CD4-positive, alpha-beta T cell (primary cell): ENCODE results near the gene SGTA. TPM values are rescaled to one million over a fixed set of nuclear protein-coding genes. Genes with fewer than 3 reads are reported as not detected.

Experiments
- ATAC-seq: fragments of 200-7000 bp; cut with Tn5 transposase; one replicate; pipeline ENCODE4 v1.10.0; 2022; ENCODE audit warnings: mild to moderate bottlenecking; ENCODE audit not compliant: poor library complexity
- CTCF ChIA-PET: fragments of 350-600 bp; sonication (Branson Sonifier 250); formaldehyde crosslinking; loops from one replicate; lab custom pipeline; 2021; ENCODE audit warnings: antibody characterized with exemption, inconsistent platforms; lab: Charles Lee
- POLR2A ChIA-PET: fragments of 350-600 bp; sonication (Branson Sonifier 250); formaldehyde crosslinking; loops from one replicate; lab custom pipeline; 2021; ENCODE audit warnings: antibody characterized with exemption, inconsistent platforms; lab: Charles Lee
- DNase-seq, 14 experiments: peaks; one replicate each; pipeline ENCODE4 v3.0.0-alpha.2; 2013 to 2020; ENCODE audit warnings: mixed read lengths in 2 of 14
- H3K27ac ChIP-seq, 2 donors: one replicate each; pipeline versions ENCODE4 v1.5.1 to v1.7.0; 2013; ENCODE audit warnings: low read length in 2 of 2, low read depth in 1 of 2, mild to moderate bottlenecking in 1 of 2
- H3K27me3 ChIP-seq, 2 experiments: 1 replicate in 1 of 2; 2 replicates in 1 of 2; pipeline versions ENCODE4 v1.6.1 to v1.7.0; 2013; ENCODE audit warnings: low read length in 2 of 2, control low read depth in 1 of 2, mild to moderate bottlenecking in 1 of 2, moderate library complexity in 1 of 2; ENCODE audit not compliant: insufficient read depth in 2 of 2, control insufficient read depth in 1 of 2
- H3K36me3 ChIP-seq: one replicate; pipeline ENCODE4 v1.6.1; 2013; ENCODE audit warnings: low read length, control low read depth; ENCODE audit not compliant: insufficient read depth
- H3K4me1 ChIP-seq: one replicate; pipeline ENCODE4 v1.6.1; 2013; ENCODE audit warnings: low read length, control low read depth; ENCODE audit not compliant: insufficient read depth
- H3K4me3 ChIP-seq: one replicate; pipeline ENCODE4 v1.5.1; 2013; ENCODE audit warnings: mild to moderate bottlenecking, low read length, moderate library complexity
- H3K9me3 ChIP-seq, 2 experiments: 1 replicate in 1 of 2; 2 replicates in 1 of 2; pipeline versions ENCODE4 v1.6.1 to v1.7.0; 2013; ENCODE audit warnings: low read length in 2 of 2, mild to moderate bottlenecking in 2 of 2, control low read depth in 1 of 2, moderate library complexity in 1 of 2; ENCODE audit not compliant: control insufficient read depth in 1 of 2, insufficient read depth in 1 of 2
- H3K27ac Mint-ChIP-seq: one replicate; pipeline ENCODE4 v1.8.0; 2020; ENCODE audit warnings: mixed read lengths
- H3K27me3 Mint-ChIP-seq: one replicate; pipeline ENCODE4 v1.8.0; 2021; ENCODE audit warnings: mixed read lengths
- H3K36me3 Mint-ChIP-seq: one replicate; pipeline ENCODE4 v1.8.0; 2021; ENCODE audit warnings: low read depth, mixed read lengths
- H3K4me1 Mint-ChIP-seq: one replicate; pipeline ENCODE4 v1.8.0; 2021; ENCODE audit warnings: low read depth, mixed read lengths
- H3K4me3 Mint-ChIP-seq: one replicate; pipeline ENCODE4 v1.8.0; 2020; ENCODE audit warnings: mild to moderate bottlenecking, mixed read lengths
- H3K9me3 Mint-ChIP-seq: one replicate; pipeline ENCODE4 v1.8.0; 2020; ENCODE audit warnings: mixed read lengths
- CTCF ChIP-seq: fragments of 200-600 bp; IDR thresholded peaks from one replicate; pipeline ENCODE4 v1.8.0; 2022; ENCODE audit warnings: antibody characterized with exemption, mild to moderate bottlenecking
- intact Hi-C, 2 experiments: fragments of 100-400 bp; cut with DNase I in 1 of 2; cut with micrococcal nuclease in 1 of 2; formaldehyde crosslinking; loops; one replicate each; pipeline versions ENCODE4 v1.15.1 to v1.9.0; 2023 to 2025; cut with DNase I, micrococcal nuclease
- total RNA-seq, 174 experiments: library from RNA in 2 of 174; stranded (reverse) in 2 of 174; gene quantifications; one replicate each; pipeline ENCODE4 v1.2.3 and lab custom pipeline; 2021 to 2026

Gene SGTA
- total RNA-seq, 2 experiments from 2014 or later = 28.3 to 29.7 TPM

GRCh38 chr19:2791876-2792275 is 8.8 kb upstream of the SGTA start:
- H3K9me3 ChIP-seq = no peaks in the 10 kb centered on the region
- intact Hi-C loops = loop anchor here in 1 of 2 experiments (10.0 kb wide), 1 partner anchor 323 kb away; no protein-coding TSS in a partner anchor
- TF ChIP-seq CTCF = no peak
- ATAC-seq = no peak
- H3K4me1 ChIP-seq = no peaks in the 10 kb centered on the region
- ChIA-PET CTCF (no interaction called here), POLR2A (no interaction called here)
- H3K4me3 Mint-ChIP-seq = no peak overlapping the region
- H3K27ac ChIP-seq = no peak overlapping the region
- H3K4me1 Mint-ChIP-seq = peaks cover 7% of the 10 kb centered on the region
- H3K36me3 ChIP-seq = peaks cover 16% of the 10 kb centered on the region
- no peak overlapping the region for H3K4me3 ChIP-seq
- no peaks in the 10 kb centered on the region for H3K27me3 ChIP-seq
- H3K9me3 Mint-ChIP-seq = no peaks in the 10 kb centered on the region
- no peak for DNase-seq
- H3K27ac Mint-ChIP-seq = no peak overlapping the region
- no peaks in the 10 kb centered on the region for H3K27me3 Mint-ChIP-seq
- peaks cover 22% of the 10 kb centered on the region for H3K36me3 Mint-ChIP-seq

DNA sequence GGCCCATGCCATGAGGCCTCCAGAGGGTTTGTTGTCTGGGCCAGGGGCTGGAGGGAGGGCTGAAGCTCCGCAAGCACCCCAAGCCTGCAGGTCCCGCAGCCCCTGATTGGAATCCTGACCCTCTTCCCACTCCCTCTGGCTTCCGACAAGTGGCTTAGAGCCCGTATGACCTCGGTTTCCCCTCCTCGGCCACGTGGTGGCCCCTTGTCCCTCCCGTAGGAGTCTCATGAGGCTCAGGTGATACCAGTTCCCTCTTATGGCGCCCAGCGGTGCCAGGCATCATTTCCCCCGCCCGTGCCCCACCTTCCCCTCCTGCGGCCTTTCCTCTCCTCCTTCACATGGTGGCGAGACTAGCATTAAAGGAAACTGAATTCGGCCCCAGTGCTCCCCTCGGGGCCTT is 8.4 kb upstream of the SGTA start:
- TF ChIP-seq CTCF = no peak
- Histone ChIP-seq H3K27ac (no peak overlapping the region), H3K4me3 (no peak overlapping the region), H3K27me3 (no peaks in the 10 kb centered on the region), H3K9me3 (no peaks in the 10 kb centered on the region), H3K4me1 (peaks cover 1% of the 10 kb centered on the region), H3K36me3 (peaks cover 12% of the 10 kb centered on the region)
- H3K27me3 Mint-ChIP-seq = no peaks in the 10 kb centered on the region
- ATAC-seq (no peak), DNase-seq (no peak)
- peaks cover 20% of the 10 kb centered on the region for H3K36me3 Mint-ChIP-seq
- H3K4me1 Mint-ChIP-seq = peaks cover 7% of the 10 kb centered on the region
- CTCF ChIA-PET = no interaction called here
- POLR2A ChIA-PET = no interaction called here
- no peaks in the 10 kb centered on the region for H3K9me3 Mint-ChIP-seq
- H3K27ac Mint-ChIP-seq = no peak overlapping the region
- no peak overlapping the region for H3K4me3 Mint-ChIP-seq
- intact Hi-C loops = loop anchor here in 1 of 2 experiments (10.0 kb wide), 1 partner anchor 323 kb away; no protein-coding TSS in a partner anchor

DNA sequence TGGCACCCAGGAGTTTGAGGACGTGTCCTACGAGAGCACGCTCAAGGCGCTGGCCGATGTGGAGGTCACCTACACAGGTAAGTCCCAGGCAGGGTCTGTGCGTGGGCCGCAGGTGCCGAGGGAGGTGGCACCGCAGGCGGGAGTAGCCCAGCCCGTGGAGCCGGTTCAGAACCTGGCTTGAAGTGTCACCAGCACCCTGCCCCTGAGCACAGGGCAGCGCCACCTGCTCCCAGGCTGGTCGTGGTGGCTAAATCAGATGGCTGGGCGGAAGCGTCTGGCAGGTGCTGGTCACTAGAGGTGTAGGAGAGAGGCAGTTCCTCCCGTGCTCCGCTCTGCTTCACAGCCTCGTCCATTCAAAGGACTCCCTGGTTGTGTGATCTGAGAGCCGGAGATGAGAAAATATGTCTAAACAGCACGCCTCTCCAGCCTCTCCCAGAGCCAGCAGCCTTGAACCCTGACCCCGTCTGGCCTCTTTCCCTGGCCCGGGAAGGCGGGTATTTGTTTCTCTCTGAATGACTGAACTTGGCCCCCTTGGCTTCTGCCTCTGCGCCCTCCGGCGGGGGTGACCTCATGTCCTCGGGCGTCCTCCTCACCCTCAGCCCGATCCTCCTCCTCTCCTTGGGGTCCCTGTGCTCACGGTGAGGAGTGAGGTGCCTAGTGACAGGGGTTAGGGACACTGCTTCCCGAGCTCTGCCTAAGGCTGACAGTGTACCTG is 7.6 kb upstream of the SGTA start:
- Histone ChIP-seq H3K27ac (no peak overlapping the region), H3K27me3 (no peaks in the 10 kb centered on the region), H3K36me3 (peaks cover 12% of the 10 kb centered on the region), H3K9me3 (no peaks in the 10 kb centered on the region), H3K4me1 (peaks cover 9% of the 10 kb centered on the region), H3K4me3 (no peak overlapping the region)
- TF ChIP-seq CTCF = no peak
- DNase-seq (no peak), ATAC-seq (no peak)
- ChIA-PET POLR2A (no interaction called here), CTCF (no interaction called here)
- Mint-ChIP-seq H3K9me3 (no peaks in the 10 kb centered on the region), H3K36me3 (peaks cover 15% of the 10 kb centered on the region), H3K27me3 (no peaks in the 10 kb centered on the region), H3K4me1 (peaks cover 7% of the 10 kb centered on the region), H3K27ac (no peak overlapping the region), H3K4me3 (no peak overlapping the region)
- intact Hi-C loops = loop anchor here in 1 of 2 experiments (10.0 kb wide), 1 partner anchor 324 kb away; no protein-coding TSS in a partner anchor
